ENCODE measurements around the gene PNPLA1.
A peak's percentile ranks its signal among the peaks of the same experiment; 100 is the strongest.

Gene PNPLA1

DNA sequence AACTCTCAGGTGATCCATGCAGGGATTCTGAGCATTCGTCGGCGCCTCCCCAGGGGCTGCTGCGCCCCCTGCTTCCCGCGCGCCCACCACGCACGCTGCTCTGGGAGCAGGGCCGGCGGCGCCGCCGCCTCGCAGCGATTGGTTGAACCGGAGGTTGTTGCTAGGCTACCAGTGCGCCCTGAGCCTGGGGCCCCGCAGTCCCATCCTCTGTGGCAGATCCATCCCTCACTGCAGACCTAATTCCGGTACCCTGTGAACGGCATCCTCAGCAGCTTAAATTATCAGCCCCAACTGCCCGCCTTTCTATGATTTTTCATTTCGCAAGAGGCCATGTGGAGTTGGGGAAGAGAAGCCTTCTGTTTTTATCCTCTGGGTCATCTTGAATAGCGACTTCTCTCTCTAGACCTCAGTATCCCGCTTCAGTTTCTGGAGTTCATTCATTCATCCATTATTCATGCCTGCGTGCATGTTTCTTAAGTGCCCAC, 15.4 kb downstream of the PNPLA1 start:
- DNase-seq (ENCODE audit: low read depth), result no peak

DNA sequence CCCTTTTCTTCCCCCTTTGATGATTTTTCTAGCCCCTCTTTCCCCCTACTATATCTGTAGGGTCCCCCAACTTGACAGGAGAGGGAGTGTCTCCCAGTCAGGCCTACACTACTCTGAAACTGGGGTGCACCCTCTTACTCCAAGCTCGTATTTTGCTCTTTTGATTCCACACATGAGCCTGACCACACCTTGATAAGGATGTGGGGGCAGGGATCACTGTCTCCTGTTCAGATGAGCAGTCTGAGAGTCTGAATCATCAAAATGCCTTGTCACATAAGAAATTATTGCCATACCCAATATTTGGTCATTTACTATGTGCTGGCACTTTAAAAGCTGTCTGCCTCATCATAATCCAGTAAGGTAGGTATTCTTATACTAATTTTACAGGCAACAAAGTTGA, 15.9 kb downstream of the PNPLA1 start:
- no peak for DNase-seq (ENCODE audit: low read depth)

DNA sequence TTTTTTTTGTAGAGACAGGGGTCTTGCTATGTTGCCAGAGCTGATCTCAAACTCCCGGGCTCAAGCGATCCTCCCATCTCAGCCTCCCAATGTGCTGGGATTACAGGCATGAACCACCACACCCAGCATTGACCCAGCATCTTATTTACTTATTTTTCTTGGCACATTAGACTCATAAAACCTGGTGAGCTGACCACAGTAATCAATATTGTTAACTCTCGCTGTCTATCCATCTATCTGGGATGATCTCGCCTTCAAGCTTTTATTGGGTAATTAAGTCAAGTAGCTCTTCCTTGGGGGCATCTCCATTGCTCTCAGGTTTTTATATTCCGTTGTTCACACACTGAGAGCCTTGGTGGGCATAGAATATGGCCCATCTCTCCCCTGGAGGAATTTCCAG, 17.0 kb downstream of the PNPLA1 start:
- no peak for DNase-seq (ENCODE audit: low read depth)

GRCh38 chr6:36289281-36289878, 19.5 kb downstream of the PNPLA1 start:
- no peak for DNase-seq (ENCODE audit: low read depth)

- no peak for DNase-seq (ENCODE audit: low read depth)
These were observed 21.1 kb downstream of the PNPLA1 start for GRCh38 chr6:36290668-36291620.

- no peak for DNase-seq (ENCODE audit: low read depth)
These were observed 22.3 kb downstream of the PNPLA1 start for GRCh38 chr6:36292170-36292569.

DNA sequence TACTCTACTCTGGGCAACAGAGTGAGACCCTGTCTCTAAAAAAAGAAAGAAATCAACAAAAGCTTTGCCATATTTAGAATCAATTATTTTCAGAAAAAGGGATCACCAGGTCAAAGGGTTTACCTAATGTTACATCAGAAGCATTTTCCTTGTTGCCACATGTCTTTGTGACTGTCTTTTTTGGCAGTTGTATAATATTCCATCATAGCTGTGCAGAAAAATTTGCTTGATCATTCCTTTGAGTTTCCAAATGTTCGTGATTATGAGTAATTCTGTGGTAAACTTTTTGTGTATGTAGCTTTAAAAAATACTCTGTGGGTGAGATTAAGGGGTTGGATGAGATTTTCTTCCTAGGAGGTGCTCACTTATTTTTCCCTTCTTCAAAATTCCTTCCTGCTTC, 26.4 kb downstream of the PNPLA1 start:
- no peak for DNase-seq (ENCODE audit: low read depth)

GRCh38 chr6:36297051-36297450, 27.2 kb downstream of the PNPLA1 start:
- no peak for DNase-seq (ENCODE audit: low read depth)

DNA sequence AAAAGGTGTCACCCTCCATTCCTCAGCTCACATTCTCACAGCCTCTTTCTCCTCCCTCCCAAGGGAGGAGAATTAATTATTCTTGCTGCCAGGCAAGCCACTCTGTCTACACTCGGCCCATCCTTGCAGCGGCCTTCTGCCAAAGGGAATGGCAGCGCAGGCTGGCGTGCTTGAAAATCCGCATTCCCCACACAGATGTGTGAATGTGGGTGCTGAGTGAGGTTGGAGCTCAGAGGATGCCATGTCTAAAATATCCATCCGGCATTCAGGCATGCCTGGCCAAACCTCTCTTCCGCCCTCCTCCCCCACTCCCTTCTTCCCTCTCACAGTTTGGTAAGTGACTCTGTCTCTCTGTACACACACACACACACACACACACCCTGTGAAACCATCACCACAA, 27.7 kb downstream of the PNPLA1 start:
- DNase-seq (ENCODE audit: low read depth), result no peak

GRCh38 chr6:36298027-36298426, 28.2 kb downstream of the PNPLA1 start:
- no peak for DNase-seq (ENCODE audit: low read depth)

GRCh38 chr6:36301085-36301658, 31.3 kb downstream of the PNPLA1 start:
- no peak for DNase-seq (ENCODE audit: low read depth)

DNA sequence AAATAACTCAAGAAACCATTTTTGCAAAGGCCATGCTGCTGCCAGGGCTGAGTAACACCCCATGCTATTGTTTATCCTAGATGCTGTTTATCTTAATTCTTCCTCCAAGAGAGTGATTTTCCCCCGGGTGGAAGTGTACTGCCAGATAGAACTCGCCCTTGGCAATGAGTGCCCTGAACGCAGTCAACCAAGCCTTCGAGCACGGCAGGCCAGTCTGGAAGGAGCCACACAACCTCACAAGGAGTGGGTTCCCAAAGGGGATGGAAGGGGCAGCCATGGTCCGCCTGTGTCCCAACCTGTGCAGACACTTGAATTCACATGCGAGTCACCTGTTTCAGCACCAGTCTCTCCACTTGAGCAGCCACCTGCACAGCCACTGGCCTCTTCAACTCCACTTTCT, 31.9 kb downstream of the PNPLA1 start:
- DNase-seq (ENCODE audit: low read depth), result no peak

GRCh38 chr6:36302227-36302976, 32.5 kb downstream of the PNPLA1 start:
- DNase-seq (ENCODE audit: low read depth), result peak; percentile 91

- DNase-seq (ENCODE audit: low read depth), result no peak
These were observed 36.0 kb downstream of the PNPLA1 start for GRCh38 chr6:36305885-36306284.

GRCh38 chr6:36306375-36306774, 36.5 kb downstream of the PNPLA1 start:
- DNase-seq (ENCODE audit: low read depth), result no peak

DNA sequence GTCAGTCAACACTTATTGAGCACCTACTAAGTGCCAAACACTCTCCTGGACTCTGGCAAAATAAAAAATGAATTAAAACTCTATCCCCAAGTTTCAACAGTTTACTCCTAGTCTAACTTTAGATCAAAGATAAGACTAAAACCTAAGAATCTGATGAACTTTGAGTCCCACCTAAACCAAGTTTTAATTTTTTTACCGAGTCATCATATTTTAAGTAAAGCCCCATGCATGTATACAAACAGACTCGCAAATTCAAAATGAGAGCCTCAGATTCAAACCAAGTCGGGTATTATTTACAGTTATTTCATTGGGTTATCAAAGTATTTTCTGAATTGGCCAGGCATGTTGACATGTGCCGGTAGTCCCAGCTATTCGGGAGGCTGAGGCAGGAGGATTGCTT, 38.7 kb downstream of the PNPLA1 start:
- DNase-seq (ENCODE audit: low read depth), result no peak

- DNase-seq (ENCODE audit: low read depth), result no peak
These were observed 39.3 kb downstream of the PNPLA1 start for GRCh38 chr6:36309203-36309602.

GRCh38 chr6:36309900-36310299, 40.0 kb downstream of the PNPLA1 start:
- no peak for DNase-seq (ENCODE audit: low read depth)

GRCh38 chr6:36312854-36313648, 43.2 kb downstream of the PNPLA1 start:
- no peak for DNase-seq (ENCODE audit: low read depth)

DNA sequence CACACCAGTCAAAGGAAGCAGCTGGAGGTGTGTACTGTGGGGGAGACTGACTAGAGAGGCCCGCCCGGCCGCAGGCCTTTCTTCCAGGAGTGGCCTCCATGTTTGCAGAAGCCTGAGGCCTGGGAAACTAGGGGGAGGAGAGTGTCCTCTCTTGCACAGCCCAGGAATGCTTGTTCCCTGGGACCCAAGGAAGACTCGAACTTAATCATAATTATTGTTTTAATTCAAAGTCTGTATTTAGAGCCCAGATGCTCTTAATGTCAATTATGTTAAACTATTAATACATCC, 43.7 kb downstream of the PNPLA1 start:
- no peak for DNase-seq (ENCODE audit: low read depth)

- no peak for DNase-seq (ENCODE audit: low read depth)
These were observed 44.6 kb downstream of the PNPLA1 start for GRCh38 chr6:36314221-36315014.

Measured in stimulated activated CD8-positive, alpha-beta memory T cell treated with anti-CD3 and anti-CD28 coated beads, Interleukin-7, amount 100 ng/mL, for 24 hours (primary cell).